Epithelial cell of prostate (primary cell): ENCODE results near the gene LMF1.
A peak's percentile ranks its signal among the peaks of the same experiment; 100 is the strongest.
"Not testable (repeated sequence)": the region's sequence is repeated elsewhere in the genome, so short reads cannot be mapped to it uniquely, and the experiment has no call there.

Source experiments
- DNase-seq: peaks from one replicate; pipeline ENCODE4 v3.0.0-alpha.2; 2011; ENCODE audit warnings: low read depth, low spot score
- H3K27ac ChIP-seq: fragments of 450-650 bp; 2 replicates; pipeline ENCODE4 v1.5.1; 2017; ENCODE audit warnings: mild to moderate bottlenecking

LMF1 gene

GRCh38 chr16:973366-973765 is 2.6 kb upstream of the LMF1 start:
- H3K27ac ChIP-seq: no peak overlapping the region

GRCh38 chr16:972316-973002 is 1.7 kb upstream of the LMF1 start:
- no peak overlapping the region for H3K27ac ChIP-seq
- DNase-seq: no peak

More at GRCh38 chr16:973366-973765, 2.6 kb upstream of the LMF1 start:
- no peak for DNase-seq

- H3K27ac ChIP-seq: no peak overlapping the region
- DNase-seq: no peak
These were observed 1.2 kb upstream of the LMF1 start for GRCh38 chr16:971981-972315.

DNA sequence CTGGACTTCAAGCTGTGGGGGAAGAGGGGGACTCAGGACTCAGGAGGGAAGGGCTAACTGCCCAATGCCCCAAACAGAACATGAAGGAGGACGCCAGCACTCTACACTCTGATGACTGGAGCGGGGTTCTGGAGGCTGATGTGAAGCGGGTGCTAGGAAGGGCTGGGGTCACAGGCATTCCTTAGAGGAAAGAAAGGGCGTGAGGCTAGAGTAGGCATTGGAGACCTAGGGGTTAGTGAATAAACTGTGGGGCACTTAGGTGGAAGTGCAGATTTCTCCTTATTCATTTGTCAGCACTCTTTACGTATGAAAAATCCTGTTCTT is 760 bp upstream of the LMF1 start:
- no peak overlapping the region for H3K27ac ChIP-seq

GRCh38 chr16:970386-970765 is 408 bp downstream of the LMF1 start:
- H3K27ac ChIP-seq: peak overlapping the region; percentile 56
- no peak for DNase-seq

More for the DNA sequence above, 760 bp upstream of the LMF1 start:
- DNase-seq: no peak

DNA sequence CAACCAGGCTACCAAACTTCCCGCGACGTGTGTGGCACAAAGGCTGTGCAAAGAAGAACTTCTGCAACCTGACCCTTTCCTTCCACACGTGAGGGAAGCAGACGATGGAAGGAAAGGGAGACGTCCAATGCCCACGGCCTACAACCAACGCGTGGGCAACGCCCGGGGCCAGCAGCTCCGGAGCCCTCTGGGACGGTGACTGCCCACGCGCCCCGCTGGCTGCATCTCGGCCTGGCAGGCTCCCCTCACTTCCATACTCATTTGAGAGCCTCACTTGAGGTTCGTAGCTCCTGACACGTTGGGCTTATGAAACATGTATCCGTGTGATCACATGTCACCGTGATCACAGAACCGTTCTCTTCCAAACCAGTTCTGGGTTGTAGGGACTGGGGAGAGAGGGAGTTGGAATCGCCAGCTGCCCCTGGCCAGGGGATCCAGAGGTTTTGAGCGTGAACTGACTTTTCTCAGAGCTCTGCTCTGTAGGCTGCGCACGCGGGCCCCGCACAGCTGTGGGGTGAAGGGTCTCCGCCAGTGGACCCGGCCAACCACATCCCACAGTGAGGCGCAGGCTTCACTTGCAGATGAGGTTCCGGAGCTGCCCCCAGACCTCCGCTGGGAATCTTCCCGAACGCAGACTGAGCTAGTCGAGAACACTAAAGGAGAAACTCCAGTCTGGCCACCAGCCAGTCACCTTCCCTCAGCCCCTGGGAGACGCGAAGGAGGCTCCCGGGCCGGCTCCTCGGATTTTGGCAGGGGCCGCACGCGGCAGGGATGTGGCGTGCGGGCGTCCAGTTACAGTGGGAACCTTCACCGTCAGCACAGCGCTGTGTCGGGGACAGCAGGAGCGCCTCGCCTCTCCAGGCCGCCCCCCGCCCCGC is 1.0 kb downstream of the LMF1 start:
- DNase-seq: no peak
- H3K27ac ChIP-seq: peak overlapping the region; percentile 56

DNA sequence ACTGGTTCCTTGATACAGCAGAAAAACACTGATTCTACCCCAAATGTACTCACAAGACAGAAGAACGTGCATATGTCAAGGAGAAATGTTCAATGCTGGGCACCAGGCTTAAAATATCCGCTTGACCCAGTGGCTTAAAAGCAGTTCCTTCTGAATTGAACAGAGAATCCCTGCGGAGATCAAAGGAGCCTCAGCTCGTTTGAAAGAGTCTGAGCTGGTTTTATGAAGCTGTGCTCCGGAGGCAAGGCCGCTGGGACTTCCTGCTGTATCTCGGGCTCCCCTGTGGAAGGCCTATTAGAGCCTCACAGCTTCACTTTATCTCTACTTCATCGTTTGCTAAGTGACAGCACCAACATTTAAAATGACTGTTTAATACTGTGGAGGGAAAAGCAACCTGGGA is 2.2 kb downstream of the LMF1 start:
- no peak for DNase-seq

DNA sequence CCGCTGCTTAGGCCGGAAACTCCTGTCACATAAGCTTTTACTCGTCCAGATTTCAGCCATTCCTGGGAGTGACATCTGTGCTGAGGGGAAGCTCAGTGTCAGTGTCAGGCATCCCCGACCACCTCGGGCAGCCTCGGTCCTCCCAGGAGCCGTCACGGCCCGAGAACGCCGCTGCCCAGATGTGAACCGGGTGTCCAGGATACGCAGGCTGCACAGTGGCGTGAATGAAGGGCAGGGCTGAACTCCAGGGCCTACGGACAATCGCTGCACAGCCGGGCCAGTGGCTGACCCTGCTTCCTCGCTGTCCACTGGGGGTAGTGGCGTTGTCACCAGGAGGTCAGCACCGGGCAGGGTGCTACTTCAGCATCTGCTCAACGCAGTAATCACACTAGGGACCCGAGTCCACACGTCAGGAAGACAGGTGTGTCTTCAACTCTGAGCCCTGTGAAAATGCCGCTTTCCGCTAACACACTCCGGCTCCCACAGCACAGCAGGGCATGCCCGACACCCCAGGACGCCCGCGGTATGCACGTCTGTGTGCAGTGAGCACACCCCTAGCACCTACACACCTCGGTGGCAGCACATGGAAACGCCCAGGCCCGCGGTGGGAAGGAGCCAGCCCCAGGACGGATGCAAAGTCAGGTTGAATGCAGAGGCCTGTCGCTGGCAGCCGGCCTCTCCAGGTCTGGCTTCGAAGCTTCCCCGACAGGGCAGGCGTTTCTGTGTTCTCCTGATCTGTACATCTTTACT is 3.1 kb downstream of the LMF1 start:
- DNase-seq: no peak
- no peak overlapping the region for H3K27ac ChIP-seq

More for the DNA sequence above, 2.2 kb downstream of the LMF1 start:
- no peak overlapping the region for H3K27ac ChIP-seq

DNA sequence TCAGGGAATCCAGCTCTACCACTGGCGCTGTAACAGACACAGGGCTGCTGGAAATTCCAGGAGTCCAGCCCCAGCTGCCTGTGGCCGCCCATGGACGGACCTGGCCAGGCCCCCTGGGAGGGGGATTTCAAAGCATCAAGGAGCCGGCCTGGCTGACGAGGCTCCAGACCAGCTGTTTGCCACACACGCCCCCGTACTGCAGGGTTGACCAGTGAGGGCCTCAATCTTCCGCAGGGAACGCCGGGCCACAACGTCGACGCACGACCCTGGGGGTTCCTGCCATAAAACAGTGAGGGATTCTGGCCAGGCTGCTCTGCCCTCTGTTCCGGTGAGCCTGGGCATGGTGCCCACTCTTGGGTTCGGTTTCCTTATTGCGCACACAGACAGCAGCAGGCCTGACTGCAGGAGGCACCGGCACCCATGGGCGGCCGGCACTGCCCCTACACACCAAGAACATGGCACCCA is 3.7 kb downstream of the LMF1 start:
- DNase-seq: no peak
- H3K27ac ChIP-seq: no peak overlapping the region

GRCh38 chr16:966505-966904 is 4.3 kb downstream of the LMF1 start:
- H3K27ac ChIP-seq: no peak overlapping the region
- no peak for DNase-seq

DNA sequence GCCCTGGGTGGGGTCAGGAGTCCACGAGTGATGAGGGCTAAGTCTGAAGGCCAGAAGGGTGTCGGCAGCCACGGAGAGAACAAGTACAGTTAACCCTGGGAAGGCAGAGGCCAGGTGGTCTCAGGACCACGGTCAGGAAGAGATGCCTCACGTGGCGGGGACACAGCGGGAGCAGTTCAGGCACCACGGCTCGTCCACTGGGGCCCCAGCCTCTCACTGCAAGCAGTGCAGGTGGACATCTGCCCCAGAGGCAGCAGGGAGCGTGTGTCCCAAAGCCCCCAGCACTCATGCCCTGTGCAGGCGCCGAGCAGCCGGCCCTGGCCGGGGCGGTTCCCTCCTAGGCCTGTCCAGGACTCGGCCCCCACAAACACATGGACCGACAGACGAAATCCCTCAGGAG is 4.7 kb downstream of the LMF1 start:
- no peak for DNase-seq
- H3K27ac ChIP-seq: no peak overlapping the region

GRCh38 chr16:965487-965886 is 5.3 kb downstream of the LMF1 start:
- H3K27ac ChIP-seq: no peak overlapping the region
- DNase-seq: no peak

DNA sequence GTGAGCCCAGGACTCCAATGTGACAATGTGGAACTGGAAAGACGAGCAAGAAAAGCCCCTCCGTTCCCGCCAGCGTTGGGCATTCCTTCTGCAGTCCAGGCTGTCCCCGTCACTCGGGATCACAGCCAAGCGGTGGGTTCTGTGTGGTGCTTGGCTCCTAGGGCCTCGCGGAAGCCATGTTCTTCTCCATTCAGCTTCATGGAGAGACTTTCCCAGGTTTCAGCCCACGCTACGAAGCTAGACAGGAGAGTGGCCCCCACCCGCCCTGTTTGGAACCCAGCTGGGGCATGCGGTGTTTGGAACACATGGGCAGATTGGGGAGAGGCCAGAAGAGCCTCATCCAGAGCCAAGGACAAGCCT is 5.8 kb downstream of the LMF1 start:
- DNase-seq: no peak
- peak overlapping the region; percentile 47 for H3K27ac ChIP-seq

GRCh38 chr16:964356-965035 is 6.3 kb downstream of the LMF1 start:
- DNase-seq: peak; percentile 22
- peak overlapping the region; percentile 47 for H3K27ac ChIP-seq

DNA sequence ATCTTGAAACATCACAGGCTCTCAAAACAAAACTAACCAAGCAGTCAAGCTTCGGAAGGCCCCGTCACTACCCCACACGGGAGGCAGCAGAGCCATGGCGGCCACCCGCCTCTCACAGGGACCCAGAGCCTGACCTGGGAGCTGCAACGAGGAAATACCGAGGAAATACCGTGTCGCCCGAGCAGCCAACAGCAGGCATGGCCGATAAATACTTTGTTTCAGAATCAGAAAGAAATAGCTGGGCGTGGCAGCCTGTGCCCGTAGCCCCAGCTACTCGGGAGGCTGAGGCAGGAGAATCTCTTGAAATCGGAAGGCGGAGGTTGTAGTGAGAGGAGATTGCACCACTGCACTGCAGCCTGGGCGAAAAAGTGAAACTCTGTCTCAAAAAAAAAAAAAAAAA is 6.9 kb downstream of the LMF1 start:
- peak overlapping the region; percentile 47 for H3K27ac ChIP-seq
- no peak for DNase-seq

DNA sequence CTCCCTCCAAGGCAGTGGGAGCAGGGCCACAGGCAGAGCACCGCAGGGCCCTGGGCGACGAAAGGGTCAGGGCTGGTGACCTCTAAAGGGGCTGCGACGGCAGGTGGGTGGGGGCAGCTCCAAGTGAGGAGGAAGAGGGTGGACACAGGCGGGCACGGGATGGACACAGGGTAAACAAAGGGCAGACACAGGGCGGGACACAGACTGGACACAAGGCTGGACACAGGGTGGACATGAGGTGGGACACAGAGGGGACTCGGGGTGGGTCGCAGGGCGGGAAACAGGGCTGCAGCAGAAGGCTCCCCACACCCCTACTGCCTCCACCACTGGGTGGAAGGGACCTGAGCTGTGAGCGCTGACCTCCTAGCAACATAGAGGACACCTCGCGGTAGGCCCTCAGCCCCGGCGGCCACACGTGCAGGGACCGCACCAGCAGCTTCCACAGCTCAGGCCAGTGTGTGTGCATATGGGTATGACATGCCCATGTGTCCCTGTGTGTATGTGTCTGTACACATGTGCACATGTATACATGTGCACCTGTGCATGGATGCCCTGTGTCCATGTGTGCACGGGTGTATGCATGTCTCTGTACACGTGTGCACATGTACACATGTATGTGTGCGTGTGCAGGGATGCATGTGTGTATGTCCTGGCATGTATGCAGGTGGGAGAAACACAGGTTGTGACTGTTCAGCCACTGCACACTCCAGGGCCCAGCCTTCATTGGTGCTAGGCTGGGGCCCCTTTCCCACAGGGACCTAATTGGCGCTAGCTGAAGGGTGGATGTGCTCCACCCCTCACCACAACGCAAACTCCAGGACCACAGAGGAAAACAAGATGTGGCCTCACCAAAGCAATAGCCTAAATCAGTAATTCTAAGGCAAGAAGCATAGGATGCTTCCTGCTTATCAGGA is 7.6 kb downstream of the LMF1 start:
- DNase-seq: no peak
- no peak overlapping the region for H3K27ac ChIP-seq

GRCh38 chr16:962366-962765 is 8.4 kb downstream of the LMF1 start:
- no peak overlapping the region for H3K27ac ChIP-seq
- no peak for DNase-seq

- no peak for DNase-seq
These were observed 11.3 kb downstream of the LMF1 start for GRCh38 chr16:959232-960040.

DNA sequence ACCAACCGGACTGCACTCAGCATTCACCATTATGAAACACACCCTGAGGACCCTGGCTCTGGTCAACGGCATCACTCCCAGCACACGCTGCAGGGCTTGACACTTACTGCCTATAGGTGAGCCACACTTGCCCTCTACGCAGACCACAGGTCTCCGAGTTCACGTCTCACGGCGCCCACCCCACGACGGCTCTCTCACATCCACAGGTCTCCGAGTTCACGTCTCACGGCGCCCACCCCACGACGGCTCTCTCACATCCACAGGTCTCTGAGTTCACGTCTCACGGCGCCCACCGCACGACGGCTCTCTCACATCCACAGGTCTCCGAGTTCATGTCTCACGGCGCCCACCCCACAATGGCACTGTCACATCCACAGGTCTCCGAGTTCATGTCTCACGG is 15.0 kb downstream of the LMF1 start:
- not testable (repeated sequence) for DNase-seq, H3K27ac ChIP-seq

More at GRCh38 chr16:959232-960040, 11.3 kb downstream of the LMF1 start:
- H3K27ac ChIP-seq: no peak overlapping the region
